Measurements from ENCODE around the gene APBA3.
"Not testable (repeated sequence)": the region's sequence is repeated elsewhere in the genome, so short reads cannot be mapped to it uniquely, and the experiment has no call there.

The APBA3 gene

DNA sequence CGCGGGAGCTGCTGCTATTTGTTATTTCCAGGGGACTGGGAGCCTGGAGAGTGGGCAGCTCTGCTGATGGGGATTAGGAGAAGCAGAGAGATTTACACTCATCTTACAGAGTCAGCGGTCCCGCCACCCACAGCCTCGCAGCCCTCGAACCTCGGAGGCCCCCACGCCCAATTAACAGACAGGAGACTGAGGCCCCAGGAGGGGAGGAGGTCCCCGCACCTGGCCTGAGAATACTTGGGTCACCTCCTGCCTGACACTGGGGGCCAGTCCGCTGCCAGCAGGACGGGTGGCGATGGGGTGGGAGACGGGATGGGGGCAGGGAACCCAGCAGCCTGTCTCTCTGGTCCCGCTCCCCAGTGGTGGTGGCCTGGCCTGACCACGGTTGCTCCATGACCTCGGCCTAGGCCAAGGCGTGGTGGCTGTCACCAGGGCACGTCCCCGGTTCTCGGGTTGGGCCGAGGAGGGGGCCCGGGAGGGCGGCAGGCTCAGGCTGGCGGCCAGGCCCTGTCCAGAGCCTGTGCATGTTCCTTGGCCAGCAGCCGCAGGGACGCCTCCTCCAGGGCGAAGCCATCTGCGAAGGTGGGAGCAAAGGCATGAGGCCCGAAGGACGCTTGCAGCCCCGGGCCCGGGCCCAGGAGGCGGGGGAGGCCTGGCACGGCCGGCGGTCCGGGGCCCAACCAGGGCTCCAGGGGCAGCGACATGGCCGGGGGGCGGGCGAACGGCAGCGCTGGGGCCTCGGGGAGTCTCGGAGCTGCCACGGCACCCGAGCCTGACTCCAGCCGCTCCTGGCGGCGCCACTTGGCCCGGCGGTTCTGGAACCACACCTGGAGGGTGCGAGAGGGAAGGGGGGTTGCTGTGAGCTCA lies 8.9 kb upstream of the APBA3 start:
- no peak for DNase-seq (ENCODE audit: low spot score)

GRCh38 chr19:3769494-3769893 lies 8.0 kb upstream of the APBA3 start:
- DNase-seq (ENCODE audit: low spot score): no peak

GRCh38 chr19:3768748-3769099 lies 7.2 kb upstream of the APBA3 start:
- DNase-seq (ENCODE audit: low spot score): no peak

- no peak for DNase-seq (ENCODE audit: low spot score)
Observed at GRCh38 chr19:3768015-3768747, 6.7 kb upstream of the APBA3 start.

- no peak for DNase-seq (ENCODE audit: low spot score)
Observed at GRCh38 chr19:3767050-3767449, 5.6 kb upstream of the APBA3 start.

GRCh38 chr19:3766520-3766919 lies 5.0 kb upstream of the APBA3 start:
- DNase-seq (ENCODE audit: low spot score): no peak

DNA sequence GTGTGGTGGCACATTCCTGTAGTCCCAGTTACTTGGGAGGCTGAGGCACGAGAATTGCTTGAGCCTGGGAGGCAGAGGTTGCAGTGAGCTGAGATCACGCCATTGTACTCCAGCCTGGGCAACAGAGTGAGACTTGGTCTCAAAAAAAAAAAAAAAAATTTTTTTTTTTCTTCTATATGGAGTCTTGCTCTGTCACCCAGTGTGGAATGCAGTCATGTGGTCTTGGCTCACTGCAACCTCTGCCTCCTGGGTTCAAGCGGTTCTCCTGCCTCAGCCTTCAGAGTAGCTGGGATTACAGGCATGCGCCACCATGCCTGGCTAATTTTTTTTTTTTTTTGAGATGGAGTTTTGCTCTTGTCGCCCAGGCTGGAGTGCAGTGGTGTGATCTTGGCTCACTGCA lies 4.3 kb upstream of the APBA3 start:
- not testable (repeated sequence) for DNase-seq (ENCODE audit: low spot score)

DNA sequence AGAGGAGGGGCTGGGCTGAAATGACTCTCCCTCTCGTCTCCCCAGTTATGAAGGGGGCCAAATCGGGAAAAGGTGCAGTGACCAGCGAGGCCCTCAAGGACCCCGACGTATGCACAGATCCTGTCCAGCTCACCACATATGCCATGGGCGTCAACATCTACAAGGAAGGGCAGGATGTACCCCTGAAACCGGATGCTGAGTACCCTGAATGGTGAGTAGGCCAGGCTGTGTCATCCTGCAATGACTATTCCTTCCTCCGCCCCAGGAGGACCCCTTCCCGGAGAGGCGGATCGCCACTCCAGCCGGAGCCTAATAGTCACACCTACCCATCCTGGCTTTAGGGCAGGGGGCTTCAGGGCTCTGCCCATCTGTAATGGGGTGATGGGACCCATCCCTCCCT lies 3.6 kb upstream of the APBA3 start:
- DNase-seq (ENCODE audit: low spot score): no peak

- peak; percentile 100 for DNase-seq (ENCODE audit: low spot score)
Observed at GRCh38 chr19:3762501-3763459, 1.3 kb upstream of the APBA3 start, which contains the start of gene MRPL54. Gene MRPL54, plus strand, starts transcription at chr19:3762682. Its CDS starts 19 bp downstream, at chr19:3762701.

GRCh38 chr19:3762130-3762473 lies 610 bp upstream of the APBA3 start:
- no peak for DNase-seq (ENCODE audit: low spot score)

DNA sequence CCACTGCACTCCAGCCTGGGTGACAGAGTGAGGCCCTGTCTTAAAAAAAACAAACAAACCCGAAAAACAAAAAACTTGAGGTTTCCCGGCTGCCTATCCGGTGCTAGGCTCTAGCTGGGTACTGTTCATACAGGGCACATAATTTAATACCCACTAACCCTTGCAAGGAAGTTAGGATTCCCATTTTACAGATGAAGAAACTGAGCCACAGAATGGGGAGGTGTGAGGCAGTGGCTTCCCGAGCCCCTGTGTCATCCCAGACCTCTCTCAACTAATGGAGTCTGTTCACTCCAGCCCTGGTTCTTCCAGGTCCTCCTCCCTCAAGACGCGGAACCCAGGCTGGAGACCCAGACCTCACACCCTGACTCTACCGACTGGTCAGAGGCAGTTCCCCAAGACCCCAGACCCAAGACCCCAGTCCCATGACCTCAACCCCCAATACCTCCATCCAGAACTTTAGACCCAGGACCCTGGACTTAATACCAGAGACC lies 576 bp downstream of the APBA3 start:
- DNase-seq (ENCODE audit: low spot score): peak; percentile 45

DNA sequence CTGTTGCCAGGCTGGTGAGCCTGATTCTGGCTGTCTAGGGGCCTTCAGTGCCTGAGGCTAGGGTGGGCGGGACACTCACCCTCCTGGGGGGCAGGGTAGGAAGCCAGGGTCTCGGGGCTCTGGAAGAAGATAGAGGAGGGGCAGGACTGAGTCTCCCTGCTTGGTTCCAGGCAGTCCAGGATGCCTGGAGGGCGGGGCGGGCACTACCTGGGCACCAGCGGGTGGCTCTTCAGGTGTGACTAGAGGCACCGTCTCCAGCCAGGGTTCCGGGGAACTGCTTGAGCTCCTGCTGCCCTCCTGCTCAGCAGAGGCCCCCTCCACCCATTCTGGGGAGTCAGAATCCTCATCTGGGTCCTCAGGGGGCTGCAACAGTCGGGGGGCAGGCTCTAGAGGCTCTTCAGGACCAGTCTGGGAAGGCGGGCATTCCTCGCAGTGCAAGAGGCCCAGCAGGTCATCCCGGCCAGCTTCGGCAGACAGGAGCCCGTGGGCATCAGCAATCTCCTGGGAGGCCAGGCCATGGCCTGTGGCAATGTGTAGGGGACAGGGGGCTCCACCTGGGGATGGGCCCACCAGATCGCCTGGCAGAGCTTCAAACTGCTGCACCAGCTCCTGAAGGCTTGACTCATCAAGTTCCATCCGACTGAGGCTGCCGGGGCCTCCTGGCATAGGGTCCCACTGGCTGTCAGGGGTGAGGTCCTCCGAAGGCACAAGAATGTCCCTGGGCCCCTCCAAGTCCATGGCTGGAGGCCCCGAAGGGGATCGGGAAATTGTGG lies 1.8 kb downstream of the APBA3 start:
- no peak for DNase-seq (ENCODE audit: low spot score)

DNA sequence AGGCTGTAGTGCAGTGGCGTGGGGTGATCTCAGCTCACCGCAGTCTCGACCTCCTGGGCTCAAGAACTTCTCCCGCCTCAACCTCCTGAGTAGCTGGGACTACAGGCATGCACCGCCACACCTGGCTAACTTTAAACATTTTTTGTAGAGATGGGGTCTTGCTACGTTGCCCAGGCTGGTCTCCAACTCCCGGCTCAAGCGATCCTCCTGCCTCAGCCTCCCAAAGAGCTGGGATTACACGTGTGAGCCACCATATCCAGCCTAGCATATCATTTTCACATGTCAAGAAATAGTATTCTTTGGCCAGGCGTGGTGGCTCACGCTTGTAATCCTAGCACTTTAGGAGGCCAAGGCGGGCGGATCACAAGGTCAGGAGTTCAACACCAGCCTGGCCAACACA lies 3.2 kb downstream of the APBA3 start:
- not testable (repeated sequence) for DNase-seq (ENCODE audit: low spot score)

DNA sequence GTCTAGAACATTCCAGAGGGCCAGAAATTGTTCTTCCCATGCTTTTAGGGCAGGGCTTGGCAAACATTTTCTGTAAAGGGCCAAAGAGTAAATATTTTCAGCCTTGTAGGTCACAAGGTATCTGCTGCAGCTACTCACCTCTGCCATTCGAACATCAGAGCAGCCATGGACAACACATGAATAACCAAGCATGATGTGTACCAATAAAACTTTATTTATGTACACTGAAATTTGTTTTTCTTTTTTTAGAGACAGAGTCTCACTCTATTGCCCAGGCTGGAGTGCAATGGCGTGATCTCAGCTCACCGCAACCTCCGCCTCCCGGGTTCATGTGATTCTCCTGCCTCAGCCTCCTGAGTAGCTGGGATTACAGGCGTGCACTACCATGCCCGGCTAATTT lies 3.8 kb downstream of the APBA3 start:
- DNase-seq (ENCODE audit: low spot score): not testable (repeated sequence)

DNA sequence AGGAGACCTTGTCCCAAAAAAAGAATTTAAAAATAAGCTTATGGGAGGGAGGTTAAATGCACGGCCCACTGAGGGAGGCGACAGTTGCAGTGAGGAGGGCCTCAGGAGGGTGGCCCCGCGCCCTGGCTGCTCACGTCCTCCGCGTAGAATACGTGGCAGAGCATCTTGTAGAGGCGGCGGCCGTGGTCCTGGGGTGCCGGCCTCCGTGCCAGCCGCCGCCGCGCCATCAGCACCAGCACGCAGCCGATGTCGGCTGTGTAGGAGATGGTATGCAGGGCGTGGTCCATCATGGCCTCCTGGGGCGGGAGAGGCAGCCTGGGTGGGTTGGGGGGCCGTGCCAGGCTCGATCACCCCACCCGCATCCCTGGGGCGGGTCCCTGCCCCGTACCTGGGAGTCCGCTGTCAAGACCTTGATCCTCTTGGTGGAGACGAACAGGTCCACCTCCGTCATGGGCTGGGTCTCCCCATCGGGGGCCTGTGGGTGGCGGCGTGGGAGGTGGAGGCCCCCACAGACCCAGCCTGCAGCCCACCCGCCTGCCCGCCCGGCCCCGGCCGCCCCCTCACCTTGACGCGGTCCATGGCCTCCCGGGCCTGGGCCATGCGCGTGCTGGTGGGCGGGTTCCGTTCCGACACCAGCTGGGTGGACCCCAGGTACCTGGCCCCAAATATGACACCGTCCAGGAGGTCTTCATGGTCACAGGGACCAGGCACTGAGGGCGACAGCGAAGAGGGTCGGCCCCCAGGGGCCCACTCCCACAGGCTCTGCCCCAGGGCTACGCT lies 7.7 kb downstream of the APBA3 start:
- DNase-seq (ENCODE audit: low spot score): no peak

GRCh38 chr19:3752492-3752891 lies 9.0 kb downstream of the APBA3 start:
- no peak for DNase-seq (ENCODE audit: low spot score)

GRCh38 chr19:3751236-3751635 lies 10.3 kb downstream of the APBA3 start:
- DNase-seq (ENCODE audit: low spot score): no peak

- DNase-seq (ENCODE audit: low spot score): no peak
Observed at GRCh38 chr19:3750211-3750610, 11.3 kb downstream of the APBA3 start.

DNA sequence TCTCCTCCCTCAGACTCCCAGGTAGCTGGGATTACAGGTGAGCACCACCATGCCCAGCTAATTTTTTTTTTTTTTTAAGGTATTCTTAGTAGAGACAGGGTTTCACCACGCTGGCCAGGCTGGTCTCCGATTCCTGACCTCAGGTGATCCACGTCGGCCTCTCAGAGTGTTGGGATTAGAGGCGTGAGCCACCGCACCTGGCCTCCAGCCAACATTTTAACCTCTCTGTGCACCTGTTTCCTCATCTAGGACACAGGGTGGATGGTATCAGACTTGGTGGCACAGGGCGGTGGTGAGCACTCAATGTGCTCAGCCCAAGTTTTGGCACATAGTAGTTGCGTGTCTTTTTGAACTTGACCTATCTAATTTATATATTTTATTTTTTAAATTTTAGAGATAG lies 12.5 kb downstream of the APBA3 start:
- DNase-seq (ENCODE audit: low spot score): no peak

DNA sequence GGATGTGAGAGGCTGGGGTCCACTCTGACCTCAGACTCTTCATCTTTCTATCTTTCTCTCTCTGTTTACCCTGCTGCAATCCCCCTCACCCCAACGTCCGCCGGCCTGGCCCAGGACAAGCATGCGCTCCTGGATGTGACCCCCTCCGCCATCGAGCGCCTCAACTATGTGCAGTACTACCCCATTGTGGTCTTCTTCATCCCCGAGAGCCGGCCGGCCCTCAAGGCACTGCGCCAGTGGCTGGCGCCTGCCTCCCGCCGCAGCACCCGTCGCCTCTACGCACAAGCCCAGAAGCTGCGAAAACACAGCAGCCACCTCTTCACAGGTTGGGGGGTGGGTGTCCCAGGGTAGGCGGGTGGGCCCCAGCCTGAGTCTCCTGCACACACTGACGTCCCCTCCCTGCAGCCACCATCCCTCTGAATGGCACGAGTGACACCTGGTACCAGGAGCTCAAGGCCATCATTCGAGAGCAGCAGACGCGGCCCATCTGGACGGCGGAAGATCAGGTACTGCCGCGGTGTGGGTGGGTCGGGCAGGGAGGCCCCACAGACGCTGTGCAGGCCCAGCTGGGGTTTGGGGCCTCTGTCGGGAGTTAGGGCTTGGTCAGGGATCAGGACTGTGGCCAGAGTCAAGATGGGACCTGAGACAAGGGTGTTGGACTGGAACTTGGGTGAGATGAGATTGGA lies 15.0 kb downstream of the APBA3 start:
- DNase-seq (ENCODE audit: low spot score): no peak

Data from hepatic stellate cell (primary cell).